SH-SY5Y (cell line): ENCODE data around the gene MEN1.

Experiments used
- GATA2 ChIP-seq: IDR thresholded peaks from 2 replicates; pipeline ENCODE4 v1.6.1; 2011; ENCODE audit warnings: mild to moderate bottlenecking, low read depth, low read length
- GATA3 ChIP-seq: IDR thresholded peaks from 2 replicates; pipeline ENCODE4 v1.6.1; 2011; ENCODE audit warnings: low read depth, mild to moderate bottlenecking, low read length, moderate library complexity

DNA sequence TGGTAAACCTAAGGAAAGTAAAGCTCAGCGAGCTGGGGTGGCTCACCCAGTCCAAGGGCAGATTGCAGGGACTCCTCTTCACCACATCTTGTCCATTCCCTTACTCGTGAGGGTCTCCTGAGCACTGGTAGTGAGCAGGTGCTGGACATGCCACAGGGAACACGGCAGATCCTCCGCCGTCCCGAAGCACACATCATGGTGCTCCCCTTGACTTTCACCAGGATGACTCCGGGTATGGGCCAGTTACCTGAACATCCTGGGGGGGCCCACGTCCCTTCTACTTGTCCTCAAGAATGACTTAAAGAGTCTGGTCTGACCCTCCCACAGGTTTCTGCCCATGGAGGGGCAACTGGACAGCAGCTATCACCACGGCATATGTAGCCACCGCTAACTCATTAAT is 24.0 kb downstream of the MEN1 start:
- no peak for TF ChIP-seq GATA2
- TF ChIP-seq GATA3, result no peak
